A549 (cell line): ENCODE results near the gene JAG2. TPM values are rescaled to one million over a fixed set of nuclear protein-coding genes. Genes with fewer than 3 reads are reported as not detected.
A peak's percentile ranks its signal among the peaks of the same experiment; 100 is the strongest.

Source experiments
- ATAC-seq, 2 experiments: fragments of 200-7000 bp in 1 of 2; fragments of >200 bp in 1 of 2; cut with Nextera tagmentation in 1 of 2; cut with Tn5 transposase in 1 of 2; 3 replicates each; pipeline versions ENCODE4 v1.8.0 to v1.9.1; 2018 to 2020; ENCODE audit warnings: mild to moderate bottlenecking in 1 of 2, moderate library complexity in 1 of 2
- CTCF ChIA-PET: fragments of 300-600 bp; sonication (Branson Sonifier 250); formaldehyde crosslinking; extraction: SDS; loops from one replicate; lab custom pipeline; 2021; ENCODE audit warnings: antibody characterized with exemption, inconsistent platforms; lab: Yijun Ruan, JAX
- POLR2A ChIA-PET: fragments of 350-600 bp; formaldehyde crosslinking; extraction: SDS; loops from one replicate; lab custom pipeline; 2021; ENCODE audit warnings: antibody characterized with exemption, inconsistent platforms; lab: Yijun Ruan, JAX
- DNase-seq, 2 experiments: peaks; one replicate each; pipeline versions ENCODE4 v3.0.0 to v3.0.0-alpha.2; 2011 to 2016; ENCODE audit warnings: low read depth in 1 of 2, low spot score in 1 of 2
- FAIRE-seq: peaks from 2 replicates; lab custom pipeline; 2011; peaks lifted over from hg19 to GRCh38; lab: Jason Lieb, UNC
- H3K27ac ChIP-seq, 2 experiments: fragments of >200 bp; sonication (Bioruptor Twin); formaldehyde crosslinking; 3 replicates each; pipeline ENCODE4 v1.5.1; 2016 to 2017
- H3K4me1 ChIP-seq: fragments of >200 bp; sonication (Bioruptor Twin); formaldehyde crosslinking; 3 replicates; pipeline ENCODE4 v1.6.1; 2016
- H3K4me2 ChIP-seq: fragments of >200 bp; sonication (Bioruptor Twin); formaldehyde crosslinking; 3 replicates; pipeline ENCODE4 v1.6.1; 2016
- H3K4me3 ChIP-seq: fragments of >200 bp; sonication (Bioruptor Twin); formaldehyde crosslinking; 3 replicates; pipeline ENCODE4 v1.5.1; 2016
- H3K9me3 ChIP-seq: fragments of >200 bp; sonication (Bioruptor Twin); formaldehyde crosslinking; 3 replicates; pipeline ENCODE4 v1.6.1; 2016
- BCL3 ChIP-seq: fragments of >200 bp; sonication (Bioruptor Twin); formaldehyde crosslinking; IDR thresholded peaks from 3 replicates; pipeline ENCODE4 v1.6.1; 2016
- EHF ChIP-seq: fragments of 250-450 bp; sonication (Bioruptor Pico); IDR thresholded peaks from 2 replicates; pipeline ENCODE4 v1.5.0; 2020; ENCODE audit warnings: mild to moderate bottlenecking
- EP300 ChIP-seq, 2 experiments: fragments of >200 bp; sonication (Bioruptor Twin); formaldehyde crosslinking; IDR thresholded peaks; 2 replicates in 1 of 2; 3 replicates in 1 of 2; pipeline ENCODE4 v1.6.1; 2016 to 2017
- FOSB ChIP-seq: fragments of 250-450 bp; sonication (Bioruptor Pico); IDR thresholded peaks from 2 replicates; pipeline ENCODE4 v1.5.0; 2020; ENCODE audit warnings: mild to moderate bottlenecking, moderate library complexity
- FOSL2 ChIP-seq, 2 experiments: fragments of 450-650 bp in 1 of 2; fragments of >200 bp in 1 of 2; sonication (Bioruptor Twin) in 1 of 2; formaldehyde crosslinking; IDR thresholded peaks; 2 replicates each; pipeline versions ENCODE4 v1.5.0 to v1.6.1; 2016 to 2020; ENCODE audit warnings: mild to moderate bottlenecking in 1 of 2, moderate library complexity in 1 of 2
- GATA3 ChIP-seq: IDR thresholded peaks from 2 replicates; pipeline ENCODE4 v1.6.1; 2012; ENCODE audit warnings: borderline replicate concordance
- HOXA7 ChIP-seq: fragments of 250-450 bp; sonication (Bioruptor Pico); IDR thresholded peaks from 2 replicates; pipeline ENCODE4 v1.5.0; 2020; ENCODE audit warnings: mild to moderate bottlenecking, moderate library complexity
- HOXB13 ChIP-seq: fragments of 250-450 bp; sonication (Bioruptor Pico); IDR thresholded peaks from 2 replicates; pipeline ENCODE4 v1.5.0; 2020; ENCODE audit warnings: low read depth, mild to moderate bottlenecking, moderate library complexity
- HOXB5 ChIP-seq: fragments of 250-450 bp; sonication (Bioruptor Pico); IDR thresholded peaks from 2 replicates; pipeline ENCODE4 v1.5.0; 2020; ENCODE audit warnings: mild to moderate bottlenecking, moderate library complexity
- JUN ChIP-seq, 2 experiments: fragments of >200 bp; sonication (Bioruptor Twin); formaldehyde crosslinking; IDR thresholded peaks; 2 replicates in 1 of 2; 3 replicates in 1 of 2; pipeline ENCODE4 v1.6.1; 2016 to 2017
- JUNB ChIP-seq: fragments of >200 bp; sonication (Bioruptor Twin); formaldehyde crosslinking; IDR thresholded peaks from 2 replicates; pipeline ENCODE4 v1.6.1; 2016
- MAX ChIP-seq: IDR thresholded peaks from 2 replicates; pipeline ENCODE4 v1.6.1; 2012
- MYC ChIP-seq: IDR thresholded peaks from 2 replicates; pipeline ENCODE4 v1.6.1; 2012; ENCODE audit warnings: mild to moderate bottlenecking, inconsistent platforms, low read length, improper control_type of control experiment, borderline replicate concordance
- PHF8 ChIP-seq: fragments of 200-600 bp; sonication (generic); IDR thresholded peaks from 2 replicates; pipeline ENCODE4 v1.6.1; 2016; ENCODE audit warnings: low read depth, mild to moderate bottlenecking, antibody characterized with exemption, moderate library complexity, borderline replicate concordance
- POLR2A ChIP-seq: IDR thresholded peaks from 2 replicates; pipeline ENCODE4 v1.6.1; 2012; ENCODE audit warnings: mild to moderate bottlenecking, low read length
- POLR2AphosphoS2 ChIP-seq: conservative IDR thresholded peaks from 2 replicates; pipeline ENCODE4 v1.6.1; 2012; ENCODE audit warnings: low read length, improper control_type of control experiment, inconsistent platforms
- RFX5 ChIP-seq: fragments of 450-650 bp; IDR thresholded peaks from 2 replicates; pipeline ENCODE4 v1.7.1; 2014; ENCODE audit warnings: antibody characterized with exemption, mild to moderate bottlenecking, moderate library complexity
- SREBF2 ChIP-seq: fragments of 450-650 bp; IDR thresholded peaks from 2 replicates; pipeline ENCODE4 v1.6.1; 2014; ENCODE audit warnings: mild to moderate bottlenecking, moderate library complexity
- TFCP2L1 ChIP-seq: fragments of 250-450 bp; sonication (Bioruptor Pico); IDR thresholded peaks from 2 replicates; pipeline ENCODE4 v1.5.0; 2021; ENCODE audit warnings: mild to moderate bottlenecking
- TP53 ChIP-seq: fragments of 250-450 bp; sonication (Bioruptor Pico); IDR thresholded peaks from 2 replicates; pipeline ENCODE4 v1.5.0; 2021; ENCODE audit warnings: mild to moderate bottlenecking, moderate library complexity
- ZNF302 ChIP-seq: fragments of 250-450 bp; sonication (Bioruptor Pico); IDR thresholded peaks from 2 replicates; pipeline ENCODE4 v1.9.0; 2021; ENCODE audit warnings: inconsistent platforms, mild to moderate bottlenecking, moderate library complexity
- ZSCAN20 ChIP-seq: fragments of 250-450 bp; sonication (Bioruptor Pico); IDR thresholded peaks from 2 replicates; pipeline ENCODE4 v1.8.0; 2022; ENCODE audit warnings: mild to moderate bottlenecking, moderate library complexity
- WGBS: methylation state at CpG from one replicate; pipeline ENCODE4 v1.1.6; 2017; ENCODE audit errors: missing lambda C conversion rate; 5-methylcytosine and 5-hydroxymethylcytosine counted together
- polyA plus RNA-seq, 4 experiments: library from polyadenylated mRNA; depleted of rRNA in 3 of 4; stranded (reverse); fragments of >200 nt; fragmentation: RNase III in 1 of 4; extraction: RNeasy Plus Mini Kit Qiagen cat#74134 plus additional on column Dnase treatment in 1 of 4; gene quantifications; 2 replicates in 3 of 4; 3 replicates in 1 of 4; pipeline ENCODE4 v1.2.3, GENCODE V29; 2011 to 2017
- TF ChIP-seq, protein P1 (sequence below): fragments of 450-650 bp; IDR thresholded peaks from 2 replicates; pipeline ENCODE4 v1.6.1; 2014; ENCODE audit warnings: antibody characterized with exemption
- TF ChIP-seq, protein P2 (sequence below): fragments of 150-350 bp; IDR thresholded peaks from 2 replicates; pipeline ENCODE4 v1.6.1; 2014; ENCODE audit warnings: low read depth, mild to moderate bottlenecking, low read length

JAG2 gene
- polyA plus RNA-seq, 2 of the 4 experiments (the other 2 are of a cell fraction), result 5.9 to 20.4 TPM

GRCh38 chr14:105092171-105093037 lies 76.2 kb downstream of the JAG2 start:
- peak; percentile 54 for TF ChIP-seq FOSB (CRISPR knock-in tag)
- TF ChIP-seq POLR2AphosphoS2, result no peak
- no peak for TF ChIP-seq JUNB
- TF ChIP-seq TFCP2L1, result no peak; the same call in 1 of the 2 replicates
- peak; percentile 72; the same call in 1 of the 2 replicates for TF ChIP-seq ZSCAN20 (CRISPR knock-in tag)
- TF ChIP-seq ZNF302 (CRISPR knock-in tag), result peak; percentile 55; the same call in 1 of the 2 replicates
- peak in 1 of 2 experiments; percentile 6; a peak in 1 of 5 replicates for TF ChIP-seq EP300 (IDR thresholded peaks at IDR 0.05)
- peak; percentile 66 for TF ChIP-seq POLR2A
- no peak for TF ChIP-seq GATA3
- no peak for TF ChIP-seq FOSL2 (IDR thresholded peaks at IDR 0.05)
- TF ChIP-seq FOSL2 (CRISPR knock-in tag; IDR thresholded peaks at IDR 0.05), result no peak
- peak; percentile 28; the same call in 1 of the 2 replicates for TF ChIP-seq PHF8
- TF ChIP-seq MYC, result peak; percentile 62; the same call in 1 of the 2 replicates
- TF ChIP-seq HOXB5, result no peak; the same call in 1 of the 2 replicates
- TF ChIP-seq, protein P1, sequence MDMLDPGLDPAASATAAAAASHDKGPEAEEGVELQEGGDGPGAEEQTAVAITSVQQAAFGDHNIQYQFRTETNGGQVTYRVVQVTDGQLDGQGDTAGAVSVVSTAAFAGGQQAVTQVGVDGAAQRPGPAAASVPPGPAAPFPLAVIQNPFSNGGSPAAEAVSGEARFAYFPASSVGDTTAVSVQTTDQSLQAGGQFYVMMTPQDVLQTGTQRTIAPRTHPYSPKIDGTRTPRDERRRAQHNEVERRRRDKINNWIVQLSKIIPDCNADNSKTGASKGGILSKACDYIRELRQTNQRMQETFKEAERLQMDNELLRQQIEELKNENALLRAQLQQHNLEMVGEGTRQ, result 0 out of 2 replicates have a peak, but pooled peaks have one; percentile 24
- TF ChIP-seq HOXB13 (CRISPR knock-in tag), result peak; percentile 75; the same call in 1 of the 2 replicates
- peak; percentile 25; the same call in 1 of the 3 replicates for TF ChIP-seq BCL3
- no peak; the same call in 1 of the 2 replicates for TF ChIP-seq MAX
- TF ChIP-seq RFX5, result no peak
- peak; percentile 81 for TF ChIP-seq TP53 (CRISPR knock-in tag)
- peak; percentile 85 for TF ChIP-seq EHF (CRISPR knock-in tag)
- TF ChIP-seq HOXA7 (CRISPR knock-in tag), result 0 out of 2 replicates have a peak, but pooled peaks have one; percentile 28
- no peak for TF ChIP-seq SREBF2
- TF ChIP-seq, protein P2, sequence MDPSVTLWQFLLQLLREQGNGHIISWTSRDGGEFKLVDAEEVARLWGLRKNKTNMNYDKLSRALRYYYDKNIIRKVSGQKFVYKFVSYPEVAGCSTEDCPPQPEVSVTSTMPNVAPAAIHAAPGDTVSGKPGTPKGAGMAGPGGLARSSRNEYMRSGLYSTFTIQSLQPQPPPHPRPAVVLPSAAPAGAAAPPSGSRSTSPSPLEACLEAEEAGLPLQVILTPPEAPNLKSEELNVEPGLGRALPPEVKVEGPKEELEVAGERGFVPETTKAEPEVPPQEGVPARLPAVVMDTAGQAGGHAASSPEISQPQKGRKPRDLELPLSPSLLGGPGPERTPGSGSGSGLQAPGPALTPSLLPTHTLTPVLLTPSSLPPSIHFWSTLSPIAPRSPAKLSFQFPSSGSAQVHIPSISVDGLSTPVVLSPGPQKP, result no peak
- TF ChIP-seq JUN (IDR thresholded peaks at IDR 0.05), result peak in 1 of 2 experiments; percentile 8; a peak in 1 of 5 replicates
- peak overlapping the region; percentile 92 for H3K4me3 ChIP-seq
- peak overlapping the region; percentile 98 to 100 for H3K27ac ChIP-seq
- H3K4me1 ChIP-seq, result peaks cover 52% of the 10 kb centered on the region
- FAIRE-seq (no peak), ATAC-seq (peak; percentile 4 to 15), DNase-seq (peak; percentile 49 to 84)
- ChIA-PET CTCF (interaction anchor here (0.6 to 9.1 kb wide), 12 partner anchors 10 to 273 kb away, joined by 3 to 132 read pairs (median 5); partner anchors contain the start of genes JAG2 and NUDT14), POLR2A (interaction anchor here (0.6 to 2.4 kb wide), 8 partner anchors 12 to 209 kb away, joined by 3 to 15 read pairs (median 4); partner anchors contain the start of genes BRF1, CDCA4, JAG2 and NUDT14)
- no peaks in the 10 kb centered on the region for H3K9me3 ChIP-seq
- H3K4me2 ChIP-seq, result peak overlapping the region; percentile 98
- WGBS, result 7% methylated on average over 16 of the region's 25 CpGs
